Stimulated activated CD8-positive, alpha-beta memory T cell treated with anti-CD3 and anti-CD28 coated beads, Interleukin-15, amount 100 ng/mL, for 1 hour (primary cell): ENCODE measurements around the gene LSM12.

ENCODE experiments used
- DNase-seq: peaks from one replicate; pipeline ENCODE4 v3.0.0-alpha.2; 2020; ENCODE audit warnings: low read depth

The LSM12 gene

DNA sequence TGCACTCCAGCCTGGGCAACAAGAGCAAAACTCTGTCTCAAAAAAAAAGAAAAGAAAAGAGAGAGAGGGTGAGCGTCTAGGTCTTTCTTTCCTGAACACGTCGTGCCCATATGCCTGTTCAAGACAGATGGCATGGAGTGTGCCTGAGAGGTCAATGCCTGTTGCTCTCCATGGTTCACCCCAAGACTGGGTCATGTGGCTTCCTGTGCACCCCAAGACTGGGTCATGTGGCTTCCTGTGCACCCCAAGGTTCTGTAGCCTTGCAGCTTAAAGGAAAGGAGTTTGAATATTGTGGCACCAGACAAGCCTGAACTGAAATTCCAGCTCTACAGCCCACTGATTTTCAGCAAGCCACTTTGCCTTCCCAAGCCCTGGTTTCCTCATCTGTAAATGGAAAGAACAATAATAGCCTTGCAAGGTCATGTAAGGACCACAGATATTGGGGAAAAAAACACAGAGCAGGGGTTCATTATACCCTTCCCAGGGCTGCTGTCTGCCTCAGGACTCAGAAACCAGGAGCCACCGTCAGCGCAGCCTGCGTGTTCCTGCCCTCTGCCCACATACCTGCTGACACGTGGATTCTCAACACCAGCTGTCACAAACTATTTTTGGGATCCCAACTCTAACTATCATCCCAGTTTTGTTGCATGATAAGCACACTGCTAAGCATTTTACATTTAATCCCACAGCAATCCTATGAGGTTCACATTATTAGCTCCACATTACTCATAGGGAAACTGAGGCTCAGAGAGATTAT lies 80.1 kb downstream of the LSM12 start:
- DNase-seq = no peak

- no peak for DNase-seq
These were observed 82.0 kb downstream of the LSM12 start for GRCh38 chr17:43984521-43984920.
